Prostate gland (tissue), 2 donors: ENCODE results near the gene DCAF12.

Source experiments
- CTCF ChIP-seq, 4 experiments: fragments of 200-600 bp in 2 of 4; fragments of 450-650 bp in 2 of 4; sonication (generic) in 2 of 4; IDR thresholded peaks; 1 replicate in 3 of 4; 2 replicates in 1 of 4; pipeline ENCODE4 v1.5.1; 2016 to 2019; ENCODE audit warnings: antibody characterized with exemption in 4 of 4, mild to moderate bottlenecking in 2 of 4, moderate library complexity in 2 of 4
- POLR2A ChIP-seq: fragments of 450-650 bp; IDR thresholded peaks from one replicate; pipeline ENCODE4 v1.6.1; 2016; ENCODE audit warnings: antibody characterized with exemption, mild to moderate bottlenecking
- POLR2AphosphoS5 ChIP-seq: sonication (generic); formaldehyde crosslinking; IDR thresholded peaks from one replicate; pipeline ENCODE4 v1.6.1; 2017; ENCODE audit warnings: antibody characterized with exemption

DNA sequence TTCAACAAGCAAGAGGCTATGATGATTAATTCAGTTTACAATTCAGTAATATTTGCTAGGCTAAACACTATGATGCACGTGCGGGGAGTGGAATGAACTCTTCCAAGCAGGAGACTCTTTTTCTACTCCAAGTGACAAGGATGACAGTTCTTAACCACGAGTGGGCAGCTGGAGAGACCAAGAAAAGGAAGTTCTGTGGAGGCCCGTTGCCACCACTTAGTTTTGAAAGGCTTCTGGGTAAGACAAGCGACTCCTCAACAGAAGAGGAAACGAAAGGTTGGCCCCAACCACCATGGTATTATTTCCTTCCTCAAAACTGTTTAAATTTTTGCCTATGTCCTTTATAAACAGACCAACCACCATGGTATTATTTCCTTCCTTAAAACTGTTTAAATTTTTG is 2.8 kb downstream of the DCAF12 start:
- TF ChIP-seq CTCF (IDR thresholded peaks at IDR 0.05) (no peak), POLR2A (no peak), POLR2AphosphoS5 (no peak)
